Panc1 (cell line): ENCODE data around the gene USP43. TPM values are rescaled to one million over a fixed set of nuclear protein-coding genes. Genes with fewer than 3 reads are reported as not detected.

ENCODE experiments used
- ATAC-seq: fragments of 200-7000 bp; cut with Tn5 transposase; 2 replicates; pipeline ENCODE4 v1.9.1; 2020; ENCODE audit warnings: mild to moderate bottlenecking, moderate library complexity
- BruUV-seq: library from RNA; stranded (reverse); fragments of 400-500 nt; replicated peaks from 2 replicates; lab custom pipeline; 2021; lab: Mats Ljungman, UMichigan
- CTCF ChIA-PET: fragments of 300-600 bp; sonication (Branson Sonifier 250); formaldehyde crosslinking; loops from one replicate; lab custom pipeline; 2022; ENCODE audit warnings: antibody characterized with exemption; lab: Charles Lee
- POLR2A ChIA-PET: fragments of 300-600 bp; sonication (Branson Sonifier 250); formaldehyde crosslinking; loops from one replicate; lab custom pipeline; 2022; ENCODE audit warnings: antibody characterized with exemption; lab: Charles Lee
- DNase-seq: peaks from one replicate; pipeline ENCODE4 v3.0.0-alpha.2; 2010; ENCODE audit warnings: low read depth, low spot score
- H3K27ac ChIP-seq: 2 replicates; pipeline ENCODE4 v1.5.1; 2011; ENCODE audit warnings: mild to moderate bottlenecking, low read length, inconsistent platforms
- H3K27me3 ChIP-seq: fragments of 200-500 bp; sonication (Bioruptor generic); 2 replicates; pipeline ENCODE4 v1.6.0; 2014; ENCODE audit warnings: low read length, inconsistent platforms; ENCODE audit not compliant: control insufficient read depth, insufficient read depth
- H3K36me3 ChIP-seq: fragments of 200-500 bp; sonication (Bioruptor generic); 2 replicates; pipeline ENCODE4 v1.5.1; 2014; ENCODE audit warnings: inconsistent platforms, mild to moderate bottlenecking, low read length, moderate library complexity; ENCODE audit not compliant: control insufficient read depth, insufficient read depth
- H3K4me1 ChIP-seq: 2 replicates; pipeline ENCODE4 v1.5.1; 2011; ENCODE audit warnings: inconsistent platforms, mild to moderate bottlenecking, low read length, moderate library complexity; ENCODE audit not compliant: control insufficient read depth, insufficient read depth
- H3K4me3 ChIP-seq, 2 experiments: 2 replicates each; pipeline ENCODE4 v1.5.1; 2011 to 2012; ENCODE audit warnings: low read depth in 2 of 2, low read length in 2 of 2, mild to moderate bottlenecking in 2 of 2, inconsistent platforms in 1 of 2, moderate library complexity in 1 of 2
- H3K9me3 ChIP-seq: fragments of 200-500 bp; sonication (Bioruptor generic); 2 replicates; pipeline ENCODE4 v1.5.1; 2014; ENCODE audit warnings: low read depth, mild to moderate bottlenecking, inconsistent platforms, low read length, moderate library complexity; ENCODE audit not compliant: control insufficient read depth, insufficient read depth
- CTCF ChIP-seq: fragments of 450-650 bp; IDR thresholded peaks from 2 replicates; pipeline ENCODE4 v1.5.1; 2017; ENCODE audit warnings: mild to moderate bottlenecking
- POLR2AphosphoS5 ChIP-seq: IDR thresholded peaks from 2 replicates; pipeline ENCODE4 v1.6.1; 2012; ENCODE audit warnings: mild to moderate bottlenecking, low read depth, low read length, moderate library complexity
- REST ChIP-seq, 2 experiments: IDR thresholded peaks; 2 replicates each; pipeline ENCODE4 v1.6.1; 2011 to 2012; ENCODE audit warnings: low read depth in 2 of 2, control low read depth in 1 of 2, low read length in 1 of 2, mild to moderate bottlenecking in 1 of 2, moderate library complexity in 1 of 2; ENCODE audit not compliant: insufficient read depth in 1 of 2
- SIN3A ChIP-seq: IDR thresholded peaks from 2 replicates; pipeline ENCODE4 v1.6.1; 2012; ENCODE audit warnings: low read depth, mild to moderate bottlenecking, low read length, moderate library complexity, borderline replicate concordance; ENCODE audit not compliant: insufficient read depth
- TCF7L2 ChIP-seq: IDR thresholded peaks from 2 replicates; pipeline ENCODE4 v1.6.1; 2011; ENCODE audit warnings: mild to moderate bottlenecking, low read depth, low read length, inconsistent platforms
- in situ Hi-C: cut with HindIII; loops from 2 replicates; pipeline ENCODE4 v1.10.0; 2016; ENCODE audit warnings: low sequenced_read_pairs, low pct_unique_long_range_greater_than_20kb
- intact Hi-C: fragments of 100-400 bp; cut with micrococcal nuclease; formaldehyde crosslinking; loops from one replicate; pipeline ENCODE4 v1.10.0; 2022; ENCODE audit not compliant: unreplicated experiment
- total RNA-seq: library from RNA; stranded (reverse); gene quantifications from one replicate; pipeline ENCODE4 v1.2.1, GENCODE V29; 2021; ENCODE audit not compliant: unreplicated experiment

USP43 gene
- total RNA-seq, 1 experiment from 2014 or later: 7.3 TPM

- Histone ChIP-seq H3K27me3 (peaks cover 4% of the 10 kb centered on the region), H3K36me3 (no peaks in the 10 kb centered on the region), H3K27ac (no peak overlapping the region), H3K4me1 (no peaks in the 10 kb centered on the region), H3K9me3 (no peaks in the 10 kb centered on the region), H3K4me3 (no peak overlapping the region)
- POLR2A ChIA-PET: no interaction called here
- CTCF ChIA-PET: no interaction called here
- intact Hi-C loops: no loop called here
- ATAC-seq (no peak), DNase-seq (no peak)
- no TSS peak for BruUV-seq
- no peak for TF ChIP-seq POLR2AphosphoS5
- no peak for TF ChIP-seq CTCF
- TF ChIP-seq SIN3A: no peak
- TF ChIP-seq TCF7L2: no peak
- no peak for TF ChIP-seq REST (IDR thresholded peaks at IDR 0.05; ENCODE audit: insufficient read depth in 1 of 2, low read depth in 2 of 2, low read length in 1 of 2)
- in situ Hi-C loops: no loop called here
Observed at GRCh38 chr17:9755083-9755482, 109.8 kb downstream of the USP43 start.

GRCh38 chr17:9760266-9760665 lies 114.9 kb downstream of the USP43 start:
- intact Hi-C loops: no loop called here
- Histone ChIP-seq H3K9me3 (no peaks in the 10 kb centered on the region), H3K27me3 (no peaks in the 10 kb centered on the region), H3K27ac (no peak overlapping the region), H3K4me1 (no peaks in the 10 kb centered on the region), H3K36me3 (no peaks in the 10 kb centered on the region), H3K4me3 (no peak overlapping the region)
- POLR2A ChIA-PET: no interaction called here
- CTCF ChIA-PET: no interaction called here
- in situ Hi-C loops: no loop called here
- TF ChIP-seq POLR2AphosphoS5 (no peak), TCF7L2 (no peak), REST (IDR thresholded peaks at IDR 0.05; ENCODE audit: insufficient read depth in 1 of 2, low read depth in 2 of 2, low read length in 1 of 2) (no peak), CTCF (no peak)
- ATAC-seq (no peak), DNase-seq (no peak)
- BruUV-seq: no TSS peak
